GM21360 (cell line): ENCODE data around the gene HECW1.
"Not testable (repeated sequence)": the region's sequence is repeated elsewhere in the genome, so short reads cannot be mapped to it uniquely, and the experiment has no call there.

Experiments used
- ATAC-seq: cut with Tn5 transposase; IDR thresholded peaks from one replicate; pipeline ENCODE4 v1.9.1; 2021; ENCODE audit warnings: mild to moderate bottlenecking, moderate library complexity; ENCODE audit not compliant: unreplicated experiment

HECW1 gene

GRCh38 chr7:43560742-43561330 is 448.4 kb downstream of the HECW1 start:
- ATAC-seq = no peak

- no peak for ATAC-seq
Measured at GRCh38 chr7:43562383-43562782, 449.9 kb downstream of the HECW1 start.

- ATAC-seq = no peak
Measured at GRCh38 chr7:43565786-43566185, 453.3 kb downstream of the HECW1 start.

- no peak for ATAC-seq
Measured at GRCh38 chr7:43568529-43568928, 456.1 kb downstream of the HECW1 start.

GRCh38 chr7:43569424-43569823 is 457.0 kb downstream of the HECW1 start:
- peak; percentile 57 for ATAC-seq

GRCh38 chr7:43570688-43571365 is 458.4 kb downstream of the HECW1 start:
- no peak for ATAC-seq

- no peak for ATAC-seq
Measured at GRCh38 chr7:43572516-43573049, 460.1 kb downstream of the HECW1 start.

GRCh38 chr7:43573832-43574231 is 461.4 kb downstream of the HECW1 start:
- ATAC-seq = not testable (repeated sequence)

- ATAC-seq = no peak
Measured at GRCh38 chr7:43575506-43575905, 463.1 kb downstream of the HECW1 start.

- ATAC-seq = no peak
Measured at GRCh38 chr7:43576241-43576640, 463.8 kb downstream of the HECW1 start.

GRCh38 chr7:43577485-43577951 is 465.1 kb downstream of the HECW1 start:
- no peak for ATAC-seq

GRCh38 chr7:43582503-43583423 is 470.3 kb downstream of the HECW1 start, which contains the start of gene STK17A:
Gene STK17A, plus strand, starts transcription at chr7:43583108. Its CDS starts 136 bp downstream, at chr7:43583244.
- ATAC-seq = peak; percentile 75

GRCh38 chr7:43583424-43584194 is 471.2 kb downstream of the HECW1 start:
- ATAC-seq = peak; percentile 15

- ATAC-seq = no peak
Measured at GRCh38 chr7:43584195-43584586, 471.7 kb downstream of the HECW1 start.

- not testable (repeated sequence) for ATAC-seq
Measured at GRCh38 chr7:43584733-43585132, 472.3 kb downstream of the HECW1 start.

- ATAC-seq = no peak
Measured at GRCh38 chr7:43585562-43585961, 473.1 kb downstream of the HECW1 start.

GRCh38 chr7:43586251-43586900 is 473.9 kb downstream of the HECW1 start:
- ATAC-seq = no peak

- no peak for ATAC-seq
Measured at GRCh38 chr7:43588477-43589132, 476.2 kb downstream of the HECW1 start.

- no peak for ATAC-seq
Measured at GRCh38 chr7:43589133-43589478, 476.7 kb downstream of the HECW1 start.
